Left lobe of liver (tissue), 2 donors: ENCODE results near the gene SLC4A1AP. TPM values are rescaled to one million over a fixed set of nuclear protein-coding genes. Genes with fewer than 3 reads are reported as not detected.

Experiments used
- ATAC-seq: fragments of 200-7000 bp; cut with Tn5 transposase; one replicate; pipeline ENCODE4 v1.9.1; 2020; ENCODE audit warnings: mild to moderate bottlenecking, moderate library complexity
- DNase-seq: peaks from one replicate; pipeline ENCODE4 v3.0.0-alpha.2; 2020; ENCODE audit warnings: low spot score
- total RNA-seq: library from RNA; stranded (reverse); gene quantifications from one replicate; pipeline ENCODE4 v1.2.1, GENCODE V29; 2021
- donor health status: DM: no; HTN: no; CAD: no; lungs with moderate emphysema.
- donor health status: DM: no; HTN: yes; CAD: no.

SLC4A1AP gene
- total RNA-seq, 1 donor from 2014 or later = 7.6 TPM

DNA sequence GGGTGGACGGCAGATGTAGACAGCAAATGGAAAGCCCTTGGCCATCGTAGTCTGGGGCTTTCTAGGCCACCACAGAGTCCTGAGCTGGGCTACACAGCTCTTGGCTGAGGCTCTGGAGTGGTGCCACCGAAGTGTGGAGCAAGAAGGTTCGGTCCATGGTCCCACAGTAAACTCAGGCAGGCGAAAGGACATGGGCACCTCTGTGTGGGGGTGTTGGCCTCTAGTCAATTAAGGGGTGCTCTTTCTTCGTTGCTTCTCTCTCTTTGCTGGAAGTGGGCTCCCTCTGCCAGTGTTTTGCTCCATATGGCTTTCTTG lies 73.2 kb downstream of the SLC4A1AP start:
- DNase-seq = peak; percentile 70
- peak; percentile 25 for ATAC-seq

DNA sequence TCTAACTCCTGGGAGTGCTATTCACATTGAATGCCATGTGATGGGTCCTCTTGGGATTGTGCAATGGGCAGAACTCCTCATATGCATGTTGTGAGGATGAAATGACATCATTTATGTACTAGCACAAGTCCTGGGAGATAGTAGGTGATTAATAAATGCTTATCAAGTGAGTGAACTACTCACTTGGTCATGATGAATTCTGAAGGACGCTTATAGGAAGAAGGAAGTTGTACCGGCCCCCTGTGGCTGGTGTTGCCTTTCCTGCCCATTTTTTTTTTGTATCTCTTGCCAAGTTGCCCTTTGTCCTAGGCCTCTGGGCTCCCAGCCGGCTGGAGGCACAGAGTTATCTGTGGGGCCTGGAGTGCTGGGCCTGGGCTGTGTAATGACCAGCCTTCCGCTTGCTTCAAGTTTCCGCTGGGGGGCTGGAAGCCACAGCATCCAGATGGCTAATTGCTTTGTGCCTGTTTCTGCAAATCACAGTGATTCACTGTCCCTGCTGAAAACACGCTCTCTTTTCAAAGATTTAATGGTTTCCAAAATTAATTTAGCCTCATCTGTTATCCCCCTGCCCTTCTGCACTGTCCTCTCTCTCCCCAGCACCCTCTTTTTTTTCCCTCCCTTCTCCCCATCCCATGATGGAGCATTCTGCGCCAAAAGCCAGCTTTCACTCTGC lies 74.1 kb downstream of the SLC4A1AP start:
- ATAC-seq = peak; percentile 80
- DNase-seq = peak; percentile 83

DNA sequence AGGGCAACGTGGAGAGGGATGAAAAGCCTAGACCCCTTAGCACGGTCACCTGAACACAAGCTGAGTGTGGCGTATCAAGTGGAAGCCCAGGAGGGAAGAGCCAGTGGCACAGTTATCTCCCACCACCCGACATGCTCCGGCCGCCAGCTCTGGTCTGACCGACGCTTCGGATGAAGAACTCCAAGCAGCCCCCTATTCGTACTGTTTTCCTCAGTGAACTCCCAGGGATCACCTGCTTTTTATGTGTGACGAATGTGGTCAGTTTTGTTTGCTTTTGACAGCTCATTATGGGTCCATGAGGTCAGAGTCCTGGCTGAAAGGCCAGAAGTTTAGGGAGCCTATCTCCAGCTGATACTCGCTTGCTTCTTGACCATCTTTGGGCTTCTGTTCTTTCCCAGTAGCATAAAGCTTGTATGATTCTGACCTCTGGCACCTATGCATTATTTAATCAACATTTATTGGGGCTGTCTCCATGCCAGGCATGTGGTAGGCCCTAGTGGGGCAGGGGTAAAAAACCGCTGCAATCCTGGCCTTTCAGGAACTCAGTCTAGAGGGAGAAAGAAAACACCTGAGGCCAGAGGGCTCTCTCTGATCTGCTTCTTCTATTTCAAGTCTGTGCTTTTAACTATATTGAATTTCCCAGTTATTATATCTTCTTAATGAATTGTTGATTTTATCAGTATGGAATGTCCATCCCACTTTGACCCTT lies 74.8 kb downstream of the SLC4A1AP start:
- ATAC-seq = peak; percentile 67

DNA sequence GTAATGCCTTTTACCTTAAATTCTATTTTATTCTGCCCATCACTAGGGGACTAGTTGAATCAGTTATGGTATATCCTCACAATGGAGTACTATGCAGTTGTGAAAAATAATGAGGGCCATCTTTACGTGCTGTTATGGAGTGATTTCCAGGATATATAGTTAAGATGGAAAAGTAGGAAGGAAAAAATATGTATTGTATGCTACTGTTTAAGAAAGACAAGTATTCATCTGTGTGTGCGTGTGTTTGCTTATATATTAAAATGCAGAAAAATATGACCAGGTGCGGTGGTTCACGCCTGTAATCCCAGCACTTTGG lies 75.3 kb downstream of the SLC4A1AP start:
- DNase-seq (no peak), ATAC-seq (no peak)

More for the DNA sequence above, 74.8 kb downstream of the SLC4A1AP start:
- peak; percentile 72 for DNase-seq

DNA sequence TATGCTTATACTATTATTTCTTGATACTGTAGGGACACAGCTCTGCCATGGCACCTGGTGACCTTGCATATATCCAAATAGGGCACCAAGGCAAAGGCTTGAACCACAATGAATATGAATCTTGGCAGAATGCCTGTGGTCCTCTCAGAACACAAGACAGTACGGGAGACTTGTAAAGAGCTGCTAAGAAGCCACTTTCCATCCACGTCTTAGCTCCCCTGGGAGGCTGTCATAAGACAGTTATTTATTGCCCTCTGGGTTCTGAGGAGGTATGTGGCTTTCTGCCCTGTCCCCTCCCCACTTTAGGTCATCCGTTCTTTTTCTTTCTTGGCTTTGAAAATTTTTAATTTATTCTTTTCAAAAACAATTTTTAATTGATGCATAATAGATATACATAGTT lies 78.0 kb downstream of the SLC4A1AP start:
- DNase-seq = no peak
- ATAC-seq = no peak

DNA sequence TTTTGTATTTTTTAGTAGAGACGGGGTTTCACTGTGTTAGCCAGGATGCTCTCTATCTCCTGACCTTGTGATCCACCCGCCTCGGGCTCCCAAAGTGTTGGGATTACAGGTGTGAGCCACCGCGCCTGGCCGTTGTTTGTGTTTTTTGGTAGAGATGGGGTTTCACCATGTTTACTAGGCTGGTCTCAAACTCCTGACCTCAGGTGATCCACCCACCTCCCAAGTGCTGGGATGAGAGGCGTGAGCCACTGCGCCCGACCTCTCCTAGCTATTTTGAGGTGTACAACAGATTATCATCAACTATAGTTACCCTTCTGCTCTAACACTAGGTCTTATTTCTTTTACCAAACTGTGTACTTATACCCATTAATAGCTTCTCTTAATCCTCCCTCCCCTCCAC lies 78.9 kb downstream of the SLC4A1AP start:
- DNase-seq (no peak), ATAC-seq (no peak)

Other genes starting within 250 kb of the SLC4A1AP start
- 37.2 TPM for gene NRBP1, start 235.3 kb upstream of the SLC4A1AP start, total RNA-seq
- gene KRTCAP3, start 221.5 kb upstream of the SLC4A1AP start, total RNA-seq = 7.1 TPM
- gene IFT172, start 174.1 kb upstream of the SLC4A1AP start, total RNA-seq = 7.4 TPM
- 61.2 TPM for gene FNDC4, start 168.7 kb upstream of the SLC4A1AP start, total RNA-seq
- 142 TPM for gene GCKR, start 167.1 kb upstream of the SLC4A1AP start, total RNA-seq
- gene ZNF512, start 80.8 kb upstream of the SLC4A1AP start, total RNA-seq = 6.7 TPM
- 1.2 TPM for gene CCDC121, start 34.9 kb upstream of the SLC4A1AP start, total RNA-seq
- 8.6 TPM for gene GPN1, start 34.8 kb upstream of the SLC4A1AP start, total RNA-seq
- 12.2 TPM for gene SUPT7L, start 275 bp upstream of the SLC4A1AP start, total RNA-seq
- 21.3 TPM for gene MRPL33, start 107.8 kb downstream of the SLC4A1AP start, total RNA-seq
- gene RBKS, start 226.5 kb downstream of the SLC4A1AP start, total RNA-seq = 13.3 TPM
- 16.7 TPM for gene BABAM2, start 226.8 kb downstream of the SLC4A1AP start, total RNA-seq